Hematopoietic multipotent progenitor cell (in vitro differentiated cells): ENCODE measurements around the gene KLKB1. TPM values are rescaled to one million over a fixed set of nuclear protein-coding genes. Genes with fewer than 3 reads are reported as not detected.
A peak's percentile ranks its signal among the peaks of the same experiment; 100 is the strongest.

Experiments used
- DNase-seq, 3 donors: peaks; one replicate each; pipeline ENCODE4 v3.0.0-alpha.2; 2011 to 2015; ENCODE audit warnings: low read depth in 2 of 3, low spot score in 2 of 3
- total RNA-seq: library from RNA; depleted of rRNA; stranded (reverse); fragments of >200 nt; gene quantifications from one replicate; pipeline ENCODE4 v1.2.3, GENCODE V29; 2012

Gene KLKB1
- total RNA-seq: under 0.01 TPM

- no peak for DNase-seq
These were observed at the start of gene KLKB1 for GRCh38 chr4:186227221-186227620. KLKB1 (plus strand) TSS chr4:186227507; CDS start chr4:186228196, 689 bp downstream.

- DNase-seq: no peak
These were observed 39.2 kb upstream of the KLKB1 start for GRCh38 chr4:186188107-186188506.

- DNase-seq: no peak
These were observed 37.7 kb upstream of the KLKB1 start for GRCh38 chr4:186189656-186190055.

- DNase-seq: peak; percentile 18 to 69 (median 51)
These were observed 36.6 kb upstream of the KLKB1 start for GRCh38 chr4:186190581-186191199.

- DNase-seq: peak; percentile 69 to 89 (median 82)
These were observed 35.9 kb upstream of the KLKB1 start, which contains the start of gene CYP4V2 for GRCh38 chr4:186191200-186192065. CYP4V2 (plus strand) TSS chr4:186191567; CDS start chr4:186191824, 257 bp downstream.

GRCh38 chr4:186192066-186192612, 35.2 kb upstream of the KLKB1 start:
- DNase-seq: peak; percentile 18 to 35 (median 18)

- no peak for DNase-seq
These were observed 33.5 kb upstream of the KLKB1 start for GRCh38 chr4:186193851-186194250.

- no peak for DNase-seq
These were observed 31.2 kb upstream of the KLKB1 start for GRCh38 chr4:186196063-186196462.

GRCh38 chr4:186200516-186200915, 26.8 kb upstream of the KLKB1 start:
- DNase-seq: no peak

GRCh38 chr4:186201010-186201409, 26.3 kb upstream of the KLKB1 start:
- DNase-seq: no peak

GRCh38 chr4:186201535-186202230, 25.6 kb upstream of the KLKB1 start:
- peak in 2 of 3 donors; percentile 36 to 77 for DNase-seq

GRCh38 chr4:186202490-186203140, 24.7 kb upstream of the KLKB1 start:
- no peak for DNase-seq

GRCh38 chr4:186203406-186203805, 23.9 kb upstream of the KLKB1 start:
- DNase-seq: peak in 1 of 3 donors; percentile 70

GRCh38 chr4:186204103-186204559, 23.2 kb upstream of the KLKB1 start:
- peak in 1 of 3 donors; percentile 74 for DNase-seq

GRCh38 chr4:186204686-186205085, 22.6 kb upstream of the KLKB1 start:
- no peak for DNase-seq

- DNase-seq: no peak
These were observed 22.2 kb upstream of the KLKB1 start for GRCh38 chr4:186205156-186205555.

- no peak for DNase-seq
These were observed 10.8 kb upstream of the KLKB1 start for GRCh38 chr4:186216465-186217024.

- no peak for DNase-seq
These were observed 9.5 kb upstream of the KLKB1 start for GRCh38 chr4:186217733-186218293.

GRCh38 chr4:186221624-186222023, 5.7 kb upstream of the KLKB1 start:
- no peak for DNase-seq

GRCh38 chr4:186225848-186226247, 1.5 kb upstream of the KLKB1 start:
- no peak for DNase-seq
